Adrenal gland (tissue), 12 donors: ENCODE results near the gene LRRC75A. TPM values are rescaled to one million over a fixed set of nuclear protein-coding genes. Genes with fewer than 3 reads are reported as not detected.
A peak's percentile ranks its signal among the peaks of the same experiment; 100 is the strongest.

Experiments used
- DNase-seq, 7 donors: peaks; one replicate each; pipeline ENCODE4 v3.0.0-alpha.2; 2019 to 2020
- H3K27ac ChIP-seq, 5 donors: fragments of 200-600 bp; sonication (generic) in 4 of 5; 1 replicate in 3 of 5; 2 replicates in 2 of 5; pipeline versions ENCODE4 v1.5.1 to v1.8.0; 2016 to 2020; ENCODE audit warnings: mild to moderate bottlenecking in 1 of 5
- H3K27me3 ChIP-seq: fragments of 200-600 bp; 2 replicates; pipeline ENCODE4 v1.8.0; 2021
- H3K36me3 ChIP-seq, 2 donors: fragments of 200-600 bp; replicated peaks in 1 of 2; 1 replicate in 1 of 2; 2 replicates in 1 of 2; pipeline versions ENCODE4 v1.5.1 to v1.8.0; 2018 to 2022
- H3K4me1 ChIP-seq, 2 donors: fragments of 200-600 bp; replicated peaks in 1 of 2; 1 replicate in 1 of 2; 2 replicates in 1 of 2; pipeline versions ENCODE4 v1.5.1 to v1.8.0; 2018 to 2021
- H3K4me3 ChIP-seq, 4 donors: fragments of 200-600 bp; sonication (generic) in 3 of 4; one replicate each; pipeline ENCODE4 v1.5.1; 2016 to 2018
- H3K9me3 ChIP-seq, 3 donors: fragments of 200-600 bp; sonication (generic) in 1 of 3; replicated peaks in 1 of 3; 1 replicate in 2 of 3; 2 replicates in 1 of 3; pipeline versions ENCODE4 v1.5.1 to v1.8.0; 2016 to 2021
- POLR2A ChIP-seq, 2 donors: fragments of 450-650 bp; IDR thresholded peaks; one replicate each; pipeline ENCODE4 v1.6.1; 2017; ENCODE audit warnings: antibody characterized with exemption in 2 of 2, mild to moderate bottlenecking in 2 of 2, moderate library complexity in 1 of 2
- WGBS, 4 donors: extraction: QIAGEN DNeasy Blood & Tissue Kit in 2 of 4; methylation state at CpG; one replicate each; pipeline versions ENCODE4 v1.1.5 to v1.1.7; 2013 to 2017; 5-methylcytosine and 5-hydroxymethylcytosine counted together
- intact Hi-C, 2 donors: fragments of 100-400 bp; cut with DNase I; formaldehyde crosslinking; loops; one replicate each; pipeline versions ENCODE4 v1.14.1 to v1.15.0; 2022 to 2023
- polyA plus RNA-seq, 3 donors: library from polyadenylated mRNA; stranded (reverse); fragments of 200-250 nt in 2 of 3; fragments of 350-450 nt in 1 of 3; fragmentation: Illumina TruSeq in 1 of 3; extraction: RNeasy Lipid Tissue Mini Kit (QIAGEN cat#74804) in 1 of 3; gene quantifications; one replicate each; pipeline ENCODE4 v1.2.3, GENCODE V29; 2013 to 2014
- total RNA-seq, 9 donors: library from RNA; depleted of rRNA in 4 of 9; stranded (reverse); fragments of >200 nt in 4 of 9; fragments of 120-200 nt in 1 of 9; fragmentation: NEBNext Ultra II Directional in 1 of 9; extraction: Animal tissue kit (Norgen Biotek cat#: 25700) in 1 of 9; gene quantifications; one replicate each; pipeline versions ENCODE4 v1.1.0 to v1.2.4, GENCODE V29; 2013 to 2023
- TF ChIP-seq, protein P1 (sequence below), 6 experiments: fragments of 450-650 bp in 4 of 6; fragments of 200-600 bp in 2 of 6; sonication (generic) in 1 of 6; IDR thresholded peaks; 1 replicate in 5 of 6; 2 replicates in 1 of 6; pipeline versions ENCODE4 v1.5.1 to v1.8.0; 2016 to 2021; ENCODE audit warnings: antibody characterized with exemption in 6 of 6, mild to moderate bottlenecking in 2 of 6, moderate library complexity in 1 of 6
- donor health status: healthy with polysubstance abuse.
- donor health status: Bipolar disorder and iron deficiency.
- donor health status: DM: yes; HTN: yes; CAD: no.
- donor health status: DM: no; HTN: no; CAD: no.
- donor health status: DM: no; HTN: no; CAD: no.
- donor health status: DM: yes; HTN: yes; CAD: no.

Gene LRRC75A
- total and polyA plus RNA-seq, 12 donors, result 7.4 to 49.2 (median 25.5) TPM

GRCh38 chr17:16475179-16475704, 16.8 kb downstream of the LRRC75A start:
- Histone ChIP-seq H3K4me1 (peaks cover 15 to 72% of the 10 kb centered on the region in 2 donors), H3K27ac (peak overlapping the region in 1 of 5 donors; percentile 4), H3K27me3 (no peaks in the 10 kb centered on the region), H3K4me3 (no peak overlapping the region), H3K36me3 (no peaks in the 10 kb centered on the region), H3K9me3 (no peaks in the 10 kb centered on the region)
- TF ChIP-seq, protein P1, sequence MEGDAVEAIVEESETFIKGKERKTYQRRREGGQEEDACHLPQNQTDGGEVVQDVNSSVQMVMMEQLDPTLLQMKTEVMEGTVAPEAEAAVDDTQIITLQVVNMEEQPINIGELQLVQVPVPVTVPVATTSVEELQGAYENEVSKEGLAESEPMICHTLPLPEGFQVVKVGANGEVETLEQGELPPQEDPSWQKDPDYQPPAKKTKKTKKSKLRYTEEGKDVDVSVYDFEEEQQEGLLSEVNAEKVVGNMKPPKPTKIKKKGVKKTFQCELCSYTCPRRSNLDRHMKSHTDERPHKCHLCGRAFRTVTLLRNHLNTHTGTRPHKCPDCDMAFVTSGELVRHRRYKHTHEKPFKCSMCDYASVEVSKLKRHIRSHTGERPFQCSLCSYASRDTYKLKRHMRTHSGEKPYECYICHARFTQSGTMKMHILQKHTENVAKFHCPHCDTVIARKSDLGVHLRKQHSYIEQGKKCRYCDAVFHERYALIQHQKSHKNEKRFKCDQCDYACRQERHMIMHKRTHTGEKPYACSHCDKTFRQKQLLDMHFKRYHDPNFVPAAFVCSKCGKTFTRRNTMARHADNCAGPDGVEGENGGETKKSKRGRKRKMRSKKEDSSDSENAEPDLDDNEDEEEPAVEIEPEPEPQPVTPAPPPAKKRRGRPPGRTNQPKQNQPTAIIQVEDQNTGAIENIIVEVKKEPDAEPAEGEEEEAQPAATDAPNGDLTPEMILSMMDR (IDR thresholded peaks at IDR 0.05), result no peak
- TF ChIP-seq POLR2A (IDR thresholded peaks at IDR 0.05), result no peak
- intact Hi-C loops, result no loop called here
- no peak for DNase-seq
- 65 to 73% (median 71%) methylated on average over 4 of the region's 4 CpGs for WGBS, 4 donors

DNA sequence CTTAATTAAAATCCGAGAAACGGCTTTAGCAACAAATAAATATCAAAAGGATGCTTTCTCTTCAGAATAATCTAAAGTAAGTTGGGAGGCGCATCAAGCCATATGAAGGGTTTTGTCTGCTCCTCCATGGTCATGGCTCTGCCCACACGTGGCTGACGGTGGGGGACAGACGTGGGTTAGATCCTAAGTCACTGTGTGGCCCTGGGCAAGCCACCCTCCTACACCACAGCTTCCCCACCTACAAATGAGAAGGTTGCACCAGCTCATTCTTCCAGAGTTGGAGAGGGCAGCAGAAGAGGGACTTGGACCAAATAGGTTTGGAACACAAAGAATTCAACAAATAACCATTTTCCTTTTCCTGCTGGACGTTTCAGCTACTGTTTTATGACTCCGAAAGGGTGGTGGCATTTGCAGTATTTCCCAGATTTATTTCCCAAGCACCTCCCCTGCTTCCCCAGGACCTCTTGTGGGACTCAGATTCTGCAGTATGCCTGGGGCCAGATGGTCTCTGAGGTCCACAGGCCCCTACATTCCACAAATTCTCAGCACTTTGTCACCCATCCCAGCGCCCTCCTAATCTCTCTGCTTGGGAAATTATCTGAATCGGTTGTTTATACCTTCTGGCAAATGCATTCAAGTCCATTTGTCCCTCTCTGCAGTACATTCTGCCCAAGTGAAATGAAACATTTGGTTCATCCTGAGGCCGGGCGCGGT, 17.8 kb downstream of the LRRC75A start:
- TF ChIP-seq, protein P1 (IDR thresholded peaks at IDR 0.05), result no peak
- TF ChIP-seq POLR2A (IDR thresholded peaks at IDR 0.05), result no peak
- 69 to 78% (median 73%) methylated on average over 12 to 13 of the region's 13 CpGs for WGBS, 4 donors
- H3K27ac ChIP-seq, result peak overlapping the region in 2 of 5 donors; percentile 30 to 60
- intact Hi-C loops, result no loop called here
- no peaks in the 10 kb centered on the region for H3K36me3 ChIP-seq
- no peaks in the 10 kb centered on the region for H3K27me3 ChIP-seq
- no peak overlapping the region for H3K4me3 ChIP-seq
- H3K9me3 ChIP-seq, result no peaks in the 10 kb centered on the region
- no peak for DNase-seq
- H3K4me1 ChIP-seq, result peaks cover 15 to 77% of the 10 kb centered on the region in 2 donors

- no peak for DNase-seq
- H3K4me3 ChIP-seq, result no peak overlapping the region
- TF ChIP-seq POLR2A (IDR thresholded peaks at IDR 0.05), result no peak
- TF ChIP-seq, protein P1 (IDR thresholded peaks at IDR 0.05), result no peak
- H3K27me3 ChIP-seq, result no peaks in the 10 kb centered on the region
- H3K9me3 ChIP-seq, result no peaks in the 10 kb centered on the region
- WGBS, 4 donors, result 81 to 85% (median 84%) methylated on average over 11 to 20 of the region's 20 CpGs
- H3K4me1 ChIP-seq, result peaks cover 15 to 69% of the 10 kb centered on the region in 2 donors
- H3K36me3 ChIP-seq, result no peaks in the 10 kb centered on the region
- H3K27ac ChIP-seq, result peak overlapping the region in 2 of 5 donors; percentile 30 to 60
- intact Hi-C loops, result no loop called here
These were observed 18.7 kb downstream of the LRRC75A start for GRCh38 chr17:16473044-16474011.

DNA sequence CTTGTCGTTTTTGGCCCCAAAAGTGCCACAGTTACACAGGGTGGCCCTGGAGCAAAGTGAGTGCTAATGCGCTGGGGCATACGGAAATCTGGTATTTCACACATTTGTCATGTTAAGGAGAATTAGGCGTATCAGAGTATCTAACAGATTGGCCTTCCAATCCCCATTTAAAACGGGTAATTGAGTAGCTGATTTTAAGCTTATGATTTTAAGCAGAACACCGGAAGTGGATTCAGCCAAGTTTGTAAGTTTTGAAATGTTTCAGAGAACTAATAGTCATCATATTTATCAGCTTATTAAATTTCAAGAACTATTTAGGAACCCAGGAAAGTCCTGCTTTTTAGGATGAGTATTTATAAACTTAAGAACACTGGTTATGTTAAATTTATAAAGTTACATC, 19.5 kb downstream of the LRRC75A start:
- Histone ChIP-seq H3K4me3 (no peak overlapping the region), H3K27me3 (no peaks in the 10 kb centered on the region), H3K36me3 (no peaks in the 10 kb centered on the region), H3K4me1 (peaks cover 8 to 62% of the 10 kb centered on the region in 2 donors), H3K27ac (no peak overlapping the region), H3K9me3 (no peaks in the 10 kb centered on the region)
- no peak for DNase-seq
- intact Hi-C loops, result no loop called here
- WGBS, 4 donors, result 65 to 79% (median 66%) methylated on average over 6 of the region's 6 CpGs
- no peak for TF ChIP-seq POLR2A (IDR thresholded peaks at IDR 0.05)
- TF ChIP-seq, protein P1 (IDR thresholded peaks at IDR 0.05), result no peak
